HCT116 (cell line): Measurements from ENCODE around the gene ALDH16A1. TPM values are rescaled to one million over a fixed set of nuclear protein-coding genes. Genes with fewer than 3 reads are reported as not detected.

ENCODE experiments used
- ATAC-seq: fragments of 200-7000 bp; cut with Tn5 transposase; 2 replicates; pipeline ENCODE4 v1.9.1; 2020; ENCODE audit warnings: mild to moderate bottlenecking, moderate library complexity
- BruUV-seq: library from RNA; stranded (reverse); fragments of 400-500 nt; replicated peaks from 2 replicates; lab custom pipeline; 2021; lab: Mats Ljungman, UMichigan
- CTCF ChIA-PET: fragments of 300-600 bp; sonication (Branson Sonifier 250); formaldehyde crosslinking; loops from one replicate; lab custom pipeline; 2021; ENCODE audit warnings: antibody characterized with exemption; lab: Charles Lee
- POLR2A ChIA-PET: fragments of 300-600, 350-600 bp; sonication (Branson Sonifier 250); formaldehyde crosslinking; loops from one replicate; lab custom pipeline; 2021; ENCODE audit warnings: antibody characterized with exemption; lab: Charles Lee
- RAD21 ChIA-PET, 2 experiments: fragments of 300-600 bp; sonication (Branson Sonifier 250); formaldehyde crosslinking; loops; one replicate each; lab custom pipeline; 2023; ENCODE audit warnings: low total read pairs in 2 of 2; ENCODE audit not compliant: uncharacterized antibody in 2 of 2, unreplicated experiment in 2 of 2, low non-redundant PET in 1 of 2; lab: Charles Lee
- DNase-seq: peaks from one replicate; pipeline ENCODE4 v3.0.0-alpha.2; 2010; ENCODE audit warnings: low read depth, low spot score
- H2AFZ ChIP-seq: fragments of 200-600 bp; shearing (Covaris generic), sonication (generic); 2 replicates; pipeline ENCODE4 v1.6.1; 2017; ENCODE audit warnings: low read depth, mixed run types, mixed read lengths, antibody characterized with exemption, low read length; ENCODE audit not compliant: poor library complexity, severe bottlenecking
- H3K27ac ChIP-seq: 2 replicates; pipeline ENCODE4 v1.5.1; 2012; ENCODE audit warnings: low read depth, low read length
- H3K27me3 ChIP-seq: fragments of 200-600 bp; sonication (generic); 2 replicates; pipeline ENCODE4 v1.6.1; 2016; ENCODE audit warnings: mixed run types, low read length, mixed read lengths; ENCODE audit not compliant: insufficient read depth
- H3K36me3 ChIP-seq, 2 experiments: fragments of 200-500 bp in 1 of 2; fragments of 200-600 bp in 1 of 2; sonication (Bioruptor generic) in 1 of 2; sonication (generic) in 1 of 2; 2 replicates each; pipeline versions ENCODE4 v1.5.1 to v1.6.1; 2014 to 2016; ENCODE audit warnings: low read length in 2 of 2, inconsistent platforms in 1 of 2, mixed read lengths in 1 of 2, mixed run types in 1 of 2; ENCODE audit not compliant: insufficient read depth in 2 of 2, control insufficient read depth in 1 of 2
- H3K4me1 ChIP-seq, 2 experiments: fragments of 200-600 bp in 1 of 2; sonication (generic) in 1 of 2; 2 replicates each; pipeline versions ENCODE4 v1.5.1 to v1.6.1; 2012 to 2017; ENCODE audit warnings: low read length in 2 of 2, inconsistent platforms in 1 of 2, mild to moderate bottlenecking in 1 of 2, mixed read lengths in 1 of 2, mixed run types in 1 of 2, moderate library complexity in 1 of 2; ENCODE audit not compliant: insufficient read depth in 2 of 2, control insufficient read depth in 1 of 2
- H3K4me2 ChIP-seq: fragments of 200-600 bp; sonication (generic); 2 replicates; pipeline ENCODE4 v1.6.1; 2017; ENCODE audit warnings: mixed run types, low read length, mixed read lengths
- H3K4me3 ChIP-seq, 2 experiments: fragments of 200-600 bp in 1 of 2; sonication (generic) in 1 of 2; replicated peaks in 1 of 2; 2 replicates each; pipeline ENCODE4 v1.5.1; 2011 to 2016; ENCODE audit warnings: low read length in 2 of 2, control low read depth in 1 of 2, low read depth in 1 of 2, mild to moderate bottlenecking in 1 of 2, mixed read lengths in 1 of 2, mixed run types in 1 of 2
- H3K79me2 ChIP-seq: fragments of 200-600 bp; sonication (generic); 2 replicates; pipeline ENCODE4 v1.6.1; 2017; ENCODE audit warnings: mild to moderate bottlenecking, mixed run types, low read length, moderate library complexity, mixed read lengths; ENCODE audit not compliant: insufficient read depth
- H3K9ac ChIP-seq: fragments of 200-600 bp; sonication (generic); 2 replicates; pipeline ENCODE4 v1.6.1; 2016; ENCODE audit warnings: low read length, mixed read lengths
- H3K9me2 ChIP-seq: fragments of 200-600 bp; sonication (generic), shearing (Covaris generic); 2 replicates; pipeline ENCODE4 v1.6.1; 2017; ENCODE audit warnings: mixed run types, mild to moderate bottlenecking, moderate library complexity; ENCODE audit not compliant: insufficient read depth
- H3K9me3 ChIP-seq, 2 experiments: fragments of 200-500 bp in 1 of 2; fragments of 200-600 bp in 1 of 2; sonication (Bioruptor generic) in 1 of 2; sonication (generic) in 1 of 2; 2 replicates each; pipeline ENCODE4 v1.6.1; 2014 to 2017; ENCODE audit warnings: low read length in 2 of 2, mixed read lengths in 2 of 2, inconsistent platforms in 1 of 2, low read depth in 1 of 2, mild to moderate bottlenecking in 1 of 2, mixed run types in 1 of 2, moderate library complexity in 1 of 2; ENCODE audit not compliant: control insufficient read depth in 1 of 2, insufficient read depth in 1 of 2
- H4K20me1 ChIP-seq: fragments of 200-600 bp; sonication (generic), shearing (Covaris generic); 2 replicates; pipeline ENCODE4 v1.6.1; 2017; ENCODE audit warnings: mixed run types, mild to moderate bottlenecking, moderate library complexity; ENCODE audit not compliant: insufficient read depth
- EGR1 ChIP-seq: IDR thresholded peaks from 2 replicates; pipeline ENCODE4 v1.6.1; 2012; ENCODE audit warnings: low read depth
- ELF1 ChIP-seq: IDR thresholded peaks from 2 replicates; pipeline ENCODE4 v1.6.1; 2012; ENCODE audit warnings: low read depth, borderline replicate concordance
- EZH2 ChIP-seq: fragments of 200-600 bp; sonication (generic); IDR thresholded peaks from 2 replicates; pipeline ENCODE4 v1.6.1; 2017; ENCODE audit warnings: antibody characterized with exemption, mixed run types
- MAX ChIP-seq: IDR thresholded peaks from 2 replicates; pipeline ENCODE4 v1.6.1; 2012
- RAD21 ChIP-seq: IDR thresholded peaks from 2 replicates; pipeline ENCODE4 v1.6.1; 2012; ENCODE audit warnings: low read depth, mild to moderate bottlenecking
- SRF ChIP-seq: IDR thresholded peaks from 2 replicates; pipeline ENCODE4 v1.6.1; 2012; ENCODE audit warnings: low read depth
- TCF7L2 ChIP-seq: IDR thresholded peaks from 2 replicates; pipeline ENCODE4 v1.7.0; 2011; ENCODE audit warnings: borderline replicate concordance, inconsistent platforms; ENCODE audit not compliant: insufficient read depth, insufficient read length; ENCODE audit errors: extremely low read depth
- ZNF274 ChIP-seq: fragments of 200-500 bp; sonication (Bioruptor generic); IDR thresholded peaks from 2 replicates; pipeline ENCODE4 v1.6.1; 2014; ENCODE audit warnings: mild to moderate bottlenecking, low read depth, low read length, inconsistent platforms
- intact Hi-C: fragments of 100-400 bp; cut with micrococcal nuclease; formaldehyde crosslinking; loops from 2 replicates; pipeline ENCODE4 v1.10.0; 2022
- total RNA-seq: library from RNA; stranded (reverse); gene quantifications from one replicate; pipeline ENCODE4 v1.2.1, GENCODE V29; 2021; ENCODE audit not compliant: unreplicated experiment
- TF ChIP-seq, protein P1 (sequence below): IDR thresholded peaks from 2 replicates; pipeline ENCODE4 v1.6.1; 2012

ALDH16A1 gene
- total RNA-seq, 1 experiment from 2014 or later = 22.8 TPM

DNA sequence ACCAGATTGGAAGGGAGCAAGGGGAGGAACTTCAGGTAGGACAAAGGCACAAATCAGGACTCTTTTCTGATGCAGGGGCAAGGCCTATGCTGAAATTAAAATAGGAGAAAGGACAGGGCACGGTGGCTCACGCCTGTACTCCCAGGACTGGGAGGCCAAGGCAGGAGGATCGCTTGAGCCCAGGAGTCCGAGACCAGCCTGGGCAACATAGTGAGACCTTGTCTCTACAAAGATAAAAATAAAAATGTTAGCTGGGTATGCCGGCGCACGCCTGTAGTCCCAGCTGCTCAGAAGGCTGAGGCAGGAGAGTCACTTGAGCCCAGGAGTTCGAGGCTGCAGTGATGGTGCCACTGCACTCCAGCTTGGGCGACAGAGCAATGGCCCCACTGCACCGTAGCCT is 17.4 kb upstream of the ALDH16A1 start:
- CTCF ChIA-PET = no interaction called here
- intact Hi-C loops = no loop called here
- Histone ChIP-seq H3K36me3 (no peaks in the 10 kb centered on the region), H3K27ac (no peak overlapping the region), H3K9me3 (no peaks in the 10 kb centered on the region), H3K79me2 (no peaks in the 10 kb centered on the region), H3K4me2 (no peak overlapping the region), H3K27me3 (peaks cover 21% of the 10 kb centered on the region), H4K20me1 (no peaks in the 10 kb centered on the region), H3K4me3 (no peak overlapping the region), H2AFZ (no peak overlapping the region), H3K9me2 (no peaks in the 10 kb centered on the region), H3K4me1 (peaks cover 0 to 3% of the 10 kb centered on the region in 2 experiments; a peak in 1 of 4 replicates), H3K9ac (no peak overlapping the region)
- ATAC-seq (no peak), DNase-seq (no peak)
- POLR2A ChIA-PET = interaction anchor here (1.0 kb wide), 1 partner anchor 282 kb away, joined by 3 read pairs; no protein-coding TSS in a partner anchor
- no TSS peak for BruUV-seq
- TF ChIP-seq SRF = no peak
- TF ChIP-seq EGR1 = no peak
- no peak for TF ChIP-seq TCF7L2
- TF ChIP-seq ELF1 = no peak
- RAD21 ChIA-PET = no interaction called here

- H4K20me1 ChIP-seq = no peaks in the 10 kb centered on the region
- H3K9ac ChIP-seq = no peak overlapping the region
- H3K4me3 ChIP-seq = no peak overlapping the region
- peaks cover 0 to 4% of the 10 kb centered on the region in 2 experiments; a peak in 1 of 4 replicates for H3K4me1 ChIP-seq
- peaks cover 21% of the 10 kb centered on the region for H3K27me3 ChIP-seq
- H3K36me3 ChIP-seq = no peaks in the 10 kb centered on the region
- CTCF ChIA-PET = no interaction called here
- no peaks in the 10 kb centered on the region for H3K9me3 ChIP-seq
- intact Hi-C loops = no loop called here
- BruUV-seq = no TSS peak
- ATAC-seq (peak; percentile 68), DNase-seq (no peak)
- TF ChIP-seq RAD21 (no peak), ZNF274 (no peak), EZH2 (no peak), MAX (no peak)
- TF ChIP-seq, protein P1, sequence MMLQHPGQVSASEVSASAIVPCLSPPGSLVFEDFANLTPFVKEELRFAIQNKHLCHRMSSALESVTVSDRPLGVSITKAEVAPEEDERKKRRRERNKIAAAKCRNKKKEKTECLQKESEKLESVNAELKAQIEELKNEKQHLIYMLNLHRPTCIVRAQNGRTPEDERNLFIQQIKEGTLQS = no peak
- H3K27ac ChIP-seq = no peak overlapping the region
- no peak overlapping the region for H3K4me2 ChIP-seq
- no peaks in the 10 kb centered on the region for H3K9me2 ChIP-seq
- H2AFZ ChIP-seq = no peak overlapping the region
- RAD21 ChIA-PET = no interaction called here
- POLR2A ChIA-PET = no interaction called here
- no peaks in the 10 kb centered on the region for H3K79me2 ChIP-seq
Observed at GRCh38 chr19:49436381-49437017, 16.5 kb upstream of the ALDH16A1 start.
